ENCODE data around the gene TAF3.

The TAF3 gene

GRCh38 chr10:7832060-7832459 is 13.8 kb downstream of the TAF3 start:
- Histone ChIP-seq H3K4me3 (no peak overlapping the region), H3K27ac (no peak overlapping the region)
- no peak for DNase-seq (ENCODE audit: low spot score)
- TF ChIP-seq CTCF (IDR thresholded peaks at IDR 0.05), result no peak

GRCh38 chr10:7833210-7833609 is 14.9 kb downstream of the TAF3 start:
- no peak for DNase-seq (ENCODE audit: low spot score)
- H3K4me3 ChIP-seq, result no peak overlapping the region
- no peak for TF ChIP-seq CTCF (IDR thresholded peaks at IDR 0.05)
- no peak overlapping the region for H3K27ac ChIP-seq

GRCh38 chr10:7834262-7834661 is 16.0 kb downstream of the TAF3 start:
- TF ChIP-seq CTCF (IDR thresholded peaks at IDR 0.05), result no peak
- no peak for DNase-seq (ENCODE audit: low spot score)
- no peak overlapping the region for H3K27ac ChIP-seq
- H3K4me3 ChIP-seq, result no peak overlapping the region

- DNase-seq (ENCODE audit: low spot score), result no peak
- TF ChIP-seq CTCF (IDR thresholded peaks at IDR 0.05), result no peak
- Histone ChIP-seq H3K27ac (no peak overlapping the region), H3K4me3 (no peak overlapping the region)
Measured at GRCh38 chr10:7836571-7836970, 18.3 kb downstream of the TAF3 start.

GRCh38 chr10:7846591-7846990 is 28.3 kb downstream of the TAF3 start:
- no peak for DNase-seq (ENCODE audit: low spot score)
- Histone ChIP-seq H3K4me3 (no peak overlapping the region), H3K27ac (no peak overlapping the region)
- no peak for TF ChIP-seq CTCF (IDR thresholded peaks at IDR 0.05)

- TF ChIP-seq CTCF (IDR thresholded peaks at IDR 0.05), result no peak
- Histone ChIP-seq H3K27ac (no peak overlapping the region), H3K4me3 (no peak overlapping the region)
Measured at GRCh38 chr10:7853226-7853842, 35.0 kb downstream of the TAF3 start.

GRCh38 chr10:7853890-7854289 is 35.6 kb downstream of the TAF3 start:
- H3K4me3 ChIP-seq, result no peak overlapping the region
- no peak for TF ChIP-seq CTCF (IDR thresholded peaks at IDR 0.05)
- H3K27ac ChIP-seq, result no peak overlapping the region
- DNase-seq (ENCODE audit: low spot score), result no peak

More at GRCh38 chr10:7853226-7853842, 35.0 kb downstream of the TAF3 start:
- no peak for DNase-seq (ENCODE audit: low spot score)

Data from coronary artery (tissue), 2 donors.